Caco-2 (cell line): ENCODE measurements around the gene DOK7. TPM values are rescaled to one million over a fixed set of nuclear protein-coding genes. Genes with fewer than 3 reads are reported as not detected.

Source experiments
- Bru-seq: library from RNA; stranded (reverse); fragments of 400-500 nt; gene quantifications from one replicate; lab custom pipeline; 2021; lab: Mats Ljungman, UMichigan
- BruChase-seq, 2 experiments: library from RNA; stranded (reverse); fragments of 400-500 nt; gene quantifications; one replicate each; lab custom pipeline; 2021; lab: Mats Ljungman, UMichigan
- BruUV-seq: library from RNA; stranded (reverse); fragments of 400-500 nt; replicated peaks from 2 replicates; lab custom pipeline; 2021; lab: Mats Ljungman, UMichigan
- CTCF ChIA-PET: fragments of 300-600 bp; sonication (Branson Sonifier 250); formaldehyde crosslinking; loops from one replicate; lab custom pipeline; 2022; ENCODE audit warnings: antibody characterized with exemption; lab: Charles Lee
- POLR2A ChIA-PET: fragments of 300-600 bp; sonication (Branson Sonifier 250); formaldehyde crosslinking; loops from one replicate; lab custom pipeline; 2022; ENCODE audit warnings: antibody characterized with exemption; lab: Charles Lee
- DNase-seq, 2 experiments: peaks; one replicate each; pipeline versions ENCODE4 v3.0.0 to v3.0.0-alpha.2; 2020 to 2022
- H3K27me3 ChIP-seq: replicated peaks from 2 replicates; pipeline ENCODE4 v1.6.0; 2011; ENCODE audit warnings: low read length; ENCODE audit not compliant: control insufficient read depth, insufficient read depth
- H3K36me3 ChIP-seq: 2 replicates; pipeline ENCODE4 v1.5.1; 2011; ENCODE audit warnings: low read length; ENCODE audit not compliant: control insufficient read depth, insufficient read depth
- H3K4me1 ChIP-seq: fragments of 250-450 bp; sonication (Bioruptor Pico); 2 replicates; pipeline ENCODE4 v1.5.1; 2020; ENCODE audit warnings: mild to moderate bottlenecking
- H3K4me3 ChIP-seq: 2 replicates; pipeline ENCODE4 v1.5.1; 2011; ENCODE audit warnings: low read depth, mild to moderate bottlenecking, control low read depth, low read length
- H3K9me3 ChIP-seq: fragments of 250-450 bp; sonication (Bioruptor Pico); 2 replicates; pipeline ENCODE4 v1.5.1; 2020; ENCODE audit warnings: mild to moderate bottlenecking, moderate library complexity
- H3K27ac Mint-ChIP-seq: one replicate; pipeline ENCODE4 v1.8.0; 2022; ENCODE audit warnings: mixed read lengths; ENCODE audit not compliant: unreplicated experiment
- H3K27me3 Mint-ChIP-seq: one replicate; pipeline ENCODE4 v1.8.0; 2022; ENCODE audit warnings: mixed read lengths; ENCODE audit not compliant: insufficient read depth, unreplicated experiment
- H3K36me3 Mint-ChIP-seq: one replicate; pipeline ENCODE4 v1.8.0; 2022; ENCODE audit warnings: mild to moderate bottlenecking, mixed read lengths; ENCODE audit not compliant: insufficient read depth, unreplicated experiment
- H3K4me1 Mint-ChIP-seq: one replicate; pipeline ENCODE4 v1.8.0; 2022; ENCODE audit warnings: low read depth, mixed read lengths; ENCODE audit not compliant: unreplicated experiment
- H3K4me3 Mint-ChIP-seq: one replicate; pipeline ENCODE4 v1.8.0; 2022; ENCODE audit warnings: mild to moderate bottlenecking, moderate library complexity, mixed read lengths; ENCODE audit not compliant: unreplicated experiment
- H3K9me3 Mint-ChIP-seq: one replicate; pipeline ENCODE4 v1.8.0; 2022; ENCODE audit warnings: mixed read lengths; ENCODE audit not compliant: unreplicated experiment
- CTCF ChIP-seq, 2 experiments: fragments of 200-600 bp in 1 of 2; IDR thresholded peaks; 1 replicate in 1 of 2; 2 replicates in 1 of 2; pipeline versions ENCODE4 v1.5.1 to v1.8.0; 2011 to 2022; ENCODE audit warnings: antibody characterized with exemption in 1 of 2, control low read depth in 1 of 2, inconsistent platforms in 1 of 2, low read depth in 1 of 2, low read length in 1 of 2, mild to moderate bottlenecking in 1 of 2, moderate library complexity in 1 of 2; ENCODE audit not compliant: insufficient read depth in 1 of 2, severe bottlenecking in 1 of 2, unreplicated experiment in 1 of 2
- intact Hi-C: fragments of 100-400 bp; cut with micrococcal nuclease; formaldehyde crosslinking; loops from one replicate; pipeline ENCODE4 v1.10.0; 2022; ENCODE audit not compliant: unreplicated experiment
- long read RNA-seq: library from polyadenylated mRNA; stranded (forward); transcript quantifications from one replicate; pipeline ENCODE4 v2.0.0, GENCODE V29; 2022
- total RNA-seq: library from RNA; stranded (reverse); gene quantifications from 2 replicates; pipeline ENCODE4 v1.2.3, GENCODE V29; 2022

Gene DOK7
- 0.29 TPM in 1 of 2 replicates, not detected in the other for total RNA-seq
- percentile 7 among the genes with signal in this experiment for Bru-seq, nascent RNA
- BruChase-seq, experiment 1, labeled RNA remaining after a 2-hour chase = percentile 10 among the genes with signal in this experiment
- BruChase-seq, experiment 2, labeled RNA remaining after a 6-hour chase = percentile 5 among the genes with signal in this experiment
- long read RNA-seq = 0 reads

GRCh38 chr4:3462790-3463415 lies at the start of gene DOK7:
TSS of gene DOK7 (plus strand) at chr4:3463306. CDS start at chr4:3463376, 70 bp downstream.
- ChIA-PET POLR2A (no interaction called here), CTCF (no interaction called here)
- Mint-ChIP-seq H3K4me1 (no peaks in the 10 kb centered on the region), H3K27me3 (peaks cover 3% of the 10 kb centered on the region), H3K36me3 (no peaks in the 10 kb centered on the region), H3K27ac (no peak within 1 kb of the TSS), H3K9me3 (no peaks in the 10 kb centered on the region), H3K4me3 (peak within 1 kb of the TSS; percentile 76)
- TF ChIP-seq CTCF (IDR thresholded peaks at IDR 0.05; ENCODE audit: insufficient read depth in 1 of 2, low read depth in 1 of 2, low read length in 1 of 2, severe bottlenecking in 1 of 2, unreplicated experiment in 1 of 2) = no peak
- DNase-seq = peak in 1 of 2 experiments; percentile 61
- H3K27me3 ChIP-seq = no peaks in the 10 kb centered on the region
- no TSS peak for BruUV-seq
- no peaks in the 10 kb centered on the region for H3K36me3 ChIP-seq
- peaks cover 5% of the 10 kb centered on the region; the same call in 1 of the 2 replicates for H3K4me1 ChIP-seq
- peak within 1 kb of the TSS; percentile 22 for H3K4me3 ChIP-seq
- intact Hi-C loops = no loop called here
- H3K9me3 ChIP-seq = no peaks in the 10 kb centered on the region

- Histone ChIP-seq H3K4me1 (no peaks in the 10 kb centered on the region), H3K36me3 (no peaks in the 10 kb centered on the region), H3K4me3 (no peak overlapping the region), H3K9me3 (no peaks in the 10 kb centered on the region), H3K27me3 (no peaks in the 10 kb centered on the region)
- DNase-seq = peak in 1 of 2 experiments; percentile 14
- Mint-ChIP-seq H3K36me3 (no peaks in the 10 kb centered on the region), H3K9me3 (no peaks in the 10 kb centered on the region), H3K4me1 (no peaks in the 10 kb centered on the region), H3K27ac (no peak overlapping the region), H3K27me3 (no peaks in the 10 kb centered on the region), H3K4me3 (no peak overlapping the region)
- no TSS peak for BruUV-seq
- ChIA-PET POLR2A (no interaction called here), CTCF (no interaction called here)
- intact Hi-C loops = no loop called here
- no peak for TF ChIP-seq CTCF (IDR thresholded peaks at IDR 0.05; ENCODE audit: insufficient read depth in 1 of 2, low read depth in 1 of 2, low read length in 1 of 2, severe bottlenecking in 1 of 2, unreplicated experiment in 1 of 2)
Observed at GRCh38 chr4:3413675-3414420, 49.3 kb upstream of the DOK7 start.

- intact Hi-C loops = no loop called here
- ChIA-PET CTCF (no interaction called here), POLR2A (no interaction called here)
- no peaks in the 10 kb centered on the region for H3K4me1 Mint-ChIP-seq
- H3K4me1 ChIP-seq = no peaks in the 10 kb centered on the region
- H3K9me3 Mint-ChIP-seq = no peaks in the 10 kb centered on the region
- peak in 1 of 2 experiments; percentile 9 for DNase-seq
- H3K4me3 ChIP-seq = no peak overlapping the region
- H3K36me3 ChIP-seq = no peaks in the 10 kb centered on the region
- no peaks in the 10 kb centered on the region for H3K36me3 Mint-ChIP-seq
- H3K27ac Mint-ChIP-seq = no peak overlapping the region
- H3K9me3 ChIP-seq = no peaks in the 10 kb centered on the region
- no peaks in the 10 kb centered on the region for H3K27me3 ChIP-seq
- no peak for TF ChIP-seq CTCF (IDR thresholded peaks at IDR 0.05; ENCODE audit: insufficient read depth in 1 of 2, low read depth in 1 of 2, low read length in 1 of 2, severe bottlenecking in 1 of 2, unreplicated experiment in 1 of 2)
- no TSS peak for BruUV-seq
- H3K27me3 Mint-ChIP-seq = no peaks in the 10 kb centered on the region
- H3K4me3 Mint-ChIP-seq = no peak overlapping the region
Observed at GRCh38 chr4:3414421-3415279, 48.5 kb upstream of the DOK7 start.
